ENCODE measurements around the gene DNAI4.
"Not testable (repeated sequence)": the region's sequence is repeated elsewhere in the genome, so short reads cannot be mapped to it uniquely, and the experiment has no call there.

The DNAI4 gene

GRCh38 chr1:66924756-66925557 lies at the start of gene DNAI4, which contains the start of gene MIER1:
Gene DNAI4, minus strand, starts transcription at chr1:66924856. Its CDS starts 25 bp downstream, at chr1:66924831.
Gene MIER1, plus strand, starts transcription at chr1:66924990. Its CDS starts 39 bp downstream, at chr1:66925029.
- Mint-ChIP-seq H3K4me1 (peaks cover 18% of the 10 kb centered on the region), H3K27ac (peak within 1 kb of the TSS; percentile 97), H3K27me3 (no peaks in the 10 kb centered on the region), H3K36me3 (peaks cover 2% of the 10 kb centered on the region), H3K4me3 (peak within 1 kb of the TSS; percentile 99), H3K9me3 (no peaks in the 10 kb centered on the region)
- peak; percentile 95 to 97 for DNase-seq (ENCODE audit: low spot score in 2 of 2)
- ATAC-seq (ENCODE audit: low read depth): peak; percentile 92

GRCh38 chr1:66968574-66968973 lies 43.9 kb upstream of the DNAI4 start:
- Mint-ChIP-seq H3K27ac (peak overlapping the region; percentile 35), H3K4me1 (peaks cover 4% of the 10 kb centered on the region), H3K36me3 (peaks cover 41% of the 10 kb centered on the region), H3K9me3 (peaks cover 3% of the 10 kb centered on the region), H3K4me3 (no peak overlapping the region), H3K27me3 (no peaks in the 10 kb centered on the region)
- ATAC-seq (ENCODE audit: low read depth) (no peak), DNase-seq (ENCODE audit: low spot score in 2 of 2) (no peak)

- H3K4me1 Mint-ChIP-seq; ATAC-seq (ENCODE audit: low read depth); H3K27me3 Mint-ChIP-seq; H3K4me3 Mint-ChIP-seq; DNase-seq (ENCODE audit: low spot score in 2 of 2); H3K9me3 Mint-ChIP-seq: not testable (repeated sequence)
- Mint-ChIP-seq H3K27ac (peak overlapping the region; percentile 4), H3K36me3 (peaks cover 40% of the 10 kb centered on the region)
Measured at GRCh38 chr1:66966188-66966873, 41.7 kb upstream of the DNAI4 start.

GRCh38 chr1:66957938-66958337 lies 33.3 kb upstream of the DNAI4 start:
- Mint-ChIP-seq H3K36me3 (peaks cover 25% of the 10 kb centered on the region), H3K27ac (peak overlapping the region; percentile 16), H3K4me1 (peaks cover 10% of the 10 kb centered on the region), H3K9me3 (no peaks in the 10 kb centered on the region), H3K27me3 (no peaks in the 10 kb centered on the region), H3K4me3 (no peak overlapping the region)
- no peak for DNase-seq (ENCODE audit: low spot score in 2 of 2)
- ATAC-seq (ENCODE audit: low read depth): no peak

GRCh38 chr1:66954208-66954607 lies 29.6 kb upstream of the DNAI4 start:
- ATAC-seq (ENCODE audit: low read depth): no peak
- Mint-ChIP-seq H3K36me3 (peaks cover 22% of the 10 kb centered on the region), H3K4me3 (no peak overlapping the region), H3K9me3 (no peaks in the 10 kb centered on the region), H3K27ac (peak overlapping the region; percentile 80), H3K27me3 (no peaks in the 10 kb centered on the region), H3K4me1 (peaks cover 13% of the 10 kb centered on the region)
- DNase-seq (ENCODE audit: low spot score in 2 of 2): no peak

GRCh38 chr1:66951513-66951912 lies 26.9 kb upstream of the DNAI4 start:
- Mint-ChIP-seq H3K36me3 (peaks cover 26% of the 10 kb centered on the region), H3K4me3 (no peak overlapping the region), H3K27ac (no peak overlapping the region), H3K4me1 (peaks cover 16% of the 10 kb centered on the region), H3K27me3 (no peaks in the 10 kb centered on the region), H3K9me3 (no peaks in the 10 kb centered on the region)
- ATAC-seq (ENCODE audit: low read depth) (no peak), DNase-seq (ENCODE audit: low spot score in 2 of 2) (no peak)

- Mint-ChIP-seq H3K9me3 (no peaks in the 10 kb centered on the region), H3K4me3 (no peak overlapping the region), H3K27me3 (no peaks in the 10 kb centered on the region), H3K36me3 (peaks cover 30% of the 10 kb centered on the region), H3K4me1 (peaks cover 19% of the 10 kb centered on the region), H3K27ac (no peak overlapping the region)
- DNase-seq (ENCODE audit: low spot score in 2 of 2) (no peak), ATAC-seq (ENCODE audit: low read depth) (no peak)
Measured at GRCh38 chr1:66947267-66947666, 22.6 kb upstream of the DNAI4 start.

- DNase-seq (ENCODE audit: low spot score in 2 of 2): no peak
- no peaks in the 10 kb centered on the region for H3K9me3 Mint-ChIP-seq
- H3K27me3 Mint-ChIP-seq: no peaks in the 10 kb centered on the region
- H3K4me3 Mint-ChIP-seq: no peak overlapping the region
- ATAC-seq (ENCODE audit: low read depth): no peak
- no peak overlapping the region for H3K27ac Mint-ChIP-seq
- peaks cover 17% of the 10 kb centered on the region for H3K4me1 Mint-ChIP-seq
- peaks cover 23% of the 10 kb centered on the region for H3K36me3 Mint-ChIP-seq
Measured at GRCh38 chr1:66945316-66945715, 20.7 kb upstream of the DNAI4 start.

- Mint-ChIP-seq H3K36me3 (peaks cover 25% of the 10 kb centered on the region), H3K4me3 (no peak overlapping the region), H3K27me3 (no peaks in the 10 kb centered on the region), H3K4me1 (peaks cover 17% of the 10 kb centered on the region), H3K9me3 (no peaks in the 10 kb centered on the region), H3K27ac (no peak overlapping the region)
- DNase-seq (ENCODE audit: low spot score in 2 of 2): no peak
- ATAC-seq (ENCODE audit: low read depth): no peak
Measured at GRCh38 chr1:66944330-66945274, 19.9 kb upstream of the DNAI4 start.

GRCh38 chr1:66943361-66943969 lies 18.8 kb upstream of the DNAI4 start:
- Mint-ChIP-seq H3K27me3 (no peaks in the 10 kb centered on the region), H3K36me3 (peaks cover 23% of the 10 kb centered on the region), H3K27ac (peak overlapping the region; percentile 83), H3K4me3 (no peak overlapping the region), H3K4me1 (peaks cover 24% of the 10 kb centered on the region), H3K9me3 (no peaks in the 10 kb centered on the region)
- ATAC-seq (ENCODE audit: low read depth): no peak
- no peak for DNase-seq (ENCODE audit: low spot score in 2 of 2)

- H3K36me3 Mint-ChIP-seq: peaks cover 9% of the 10 kb centered on the region
Measured at GRCh38 chr1:66940981-66941380, 16.3 kb upstream of the DNAI4 start.

GRCh38 chr1:66938613-66939012 lies 14.0 kb upstream of the DNAI4 start:
- Mint-ChIP-seq H3K4me3 (no peak overlapping the region), H3K27me3 (no peaks in the 10 kb centered on the region), H3K36me3 (peaks cover 8% of the 10 kb centered on the region), H3K27ac (no peak overlapping the region), H3K4me1 (peaks cover 22% of the 10 kb centered on the region), H3K9me3 (no peaks in the 10 kb centered on the region)
- ATAC-seq (ENCODE audit: low read depth) (no peak), DNase-seq (ENCODE audit: low spot score in 2 of 2) (no peak)

More at GRCh38 chr1:66940981-66941380, 16.3 kb upstream of the DNAI4 start:
- no peak overlapping the region for H3K4me3 Mint-ChIP-seq
- H3K4me1 Mint-ChIP-seq: peaks cover 20% of the 10 kb centered on the region
- no peaks in the 10 kb centered on the region for H3K27me3 Mint-ChIP-seq
- ATAC-seq (ENCODE audit: low read depth) (no peak), DNase-seq (ENCODE audit: low spot score in 2 of 2) (no peak)
- no peaks in the 10 kb centered on the region for H3K9me3 Mint-ChIP-seq
- no peak overlapping the region for H3K27ac Mint-ChIP-seq

GRCh38 chr1:66937529-66938234 lies 13.0 kb upstream of the DNAI4 start:
- no peak for ATAC-seq (ENCODE audit: low read depth)
- H3K36me3 Mint-ChIP-seq: peaks cover 6% of the 10 kb centered on the region
- no peak for DNase-seq (ENCODE audit: low spot score in 2 of 2)
- H3K4me3 Mint-ChIP-seq: no peak overlapping the region
- no peaks in the 10 kb centered on the region for H3K9me3 Mint-ChIP-seq
- no peak overlapping the region for H3K27ac Mint-ChIP-seq
- H3K4me1 Mint-ChIP-seq: peaks cover 22% of the 10 kb centered on the region
- no peaks in the 10 kb centered on the region for H3K27me3 Mint-ChIP-seq
